Mammary epithelial cell (primary cell): ENCODE measurements around the gene KAT8.

Source experiments
- CTCF ChIP-seq, 2 donors: IDR thresholded peaks in 1 of 2; conservative IDR thresholded peaks in 1 of 2; 2 replicates each; pipeline ENCODE4 v1.5.1; 2011 to 2012; ENCODE audit warnings: inconsistent platforms in 2 of 2, low read length in 2 of 2, mild to moderate bottlenecking in 2 of 2, control low read depth in 1 of 2, low read depth in 1 of 2; ENCODE audit not compliant: insufficient read depth in 1 of 2; ENCODE audit errors: extremely low read depth in 1 of 2
- EZH2 ChIP-seq: IDR thresholded peaks from 2 replicates; pipeline ENCODE4 v1.6.1; 2012; ENCODE audit warnings: low read length, inconsistent platforms, borderline replicate concordance

GRCh38 chr16:31114468-31114867 lies 3.0 kb upstream of the KAT8 start:
- no peak for TF ChIP-seq CTCF (conservative IDR thresholded peaks at IDR 0.05 in 1 of 2, IDR thresholded peaks at IDR 0.05 in 1 of 2; ENCODE audit: extremely low read depth in 1 of 2, insufficient read depth in 1 of 2, low read depth in 1 of 2, low read length in 2 of 2)
- TF ChIP-seq EZH2 = no peak
